GM12864 (cell line): Measurements from ENCODE around the gene AVL9.
"Not testable (repeated sequence)": the region's sequence is repeated elsewhere in the genome, so short reads cannot be mapped to it uniquely, and the experiment has no call there.

ENCODE experiments used
- DNase-seq: peaks from one replicate; pipeline ENCODE4 v3.0.0-alpha.2; 2011; ENCODE audit warnings: low read depth
- H3K4me3 ChIP-seq: 2 replicates; pipeline ENCODE4 v1.5.1; 2011; ENCODE audit warnings: mild to moderate bottlenecking, low read depth, low read length, control low read depth
- TF ChIP-seq, protein P1 (sequence below): IDR thresholded peaks from 2 replicates; pipeline ENCODE4 v1.5.1; 2011; ENCODE audit warnings: low read depth, mild to moderate bottlenecking, moderate library complexity, low read length, control low read depth, inconsistent platforms; ENCODE audit errors: missing control alignments

AVL9 gene

DNA sequence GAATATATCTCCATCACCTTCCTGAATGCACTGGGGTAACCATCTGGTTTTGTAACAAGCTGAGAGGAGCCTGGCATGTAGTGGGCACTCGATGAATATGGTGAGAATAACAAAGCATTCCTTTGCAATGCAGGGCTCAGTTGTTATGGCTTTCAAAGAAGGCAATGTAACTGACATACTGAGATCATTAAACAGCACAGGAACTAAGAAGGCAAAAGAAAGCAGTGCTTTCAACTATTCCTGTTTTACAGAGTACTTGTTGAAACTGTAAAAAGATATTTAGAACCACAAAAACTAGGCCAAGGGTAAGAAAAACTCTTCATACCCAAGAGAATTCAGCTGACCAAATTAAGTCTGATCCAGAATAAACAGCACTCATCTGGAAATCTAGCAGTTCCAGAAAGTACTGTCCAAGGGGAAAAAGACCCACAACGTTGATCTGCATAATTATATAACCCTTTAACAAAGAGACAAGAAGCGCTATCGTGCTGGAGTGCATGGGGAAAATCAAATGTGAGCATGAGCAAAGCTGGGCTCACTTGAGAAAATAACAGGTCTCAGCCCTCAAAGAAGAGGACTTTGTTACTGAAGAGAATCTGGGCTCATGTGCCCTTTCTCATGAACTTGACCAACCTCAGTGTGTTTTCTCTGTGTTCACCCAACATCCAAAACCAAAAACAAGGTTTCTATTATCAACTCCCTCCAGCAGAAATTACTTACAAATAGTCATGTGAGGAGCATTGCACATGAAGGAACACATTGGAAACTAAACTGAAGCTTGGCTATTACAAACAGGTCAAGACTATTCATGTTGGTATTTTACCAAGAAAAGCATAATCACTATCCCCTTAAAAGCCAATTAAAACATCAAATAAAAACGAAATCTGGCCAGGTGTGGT, 116.2 kb downstream of the AVL9 start:
- DNase-seq, result no peak
- TF ChIP-seq, protein P1, sequence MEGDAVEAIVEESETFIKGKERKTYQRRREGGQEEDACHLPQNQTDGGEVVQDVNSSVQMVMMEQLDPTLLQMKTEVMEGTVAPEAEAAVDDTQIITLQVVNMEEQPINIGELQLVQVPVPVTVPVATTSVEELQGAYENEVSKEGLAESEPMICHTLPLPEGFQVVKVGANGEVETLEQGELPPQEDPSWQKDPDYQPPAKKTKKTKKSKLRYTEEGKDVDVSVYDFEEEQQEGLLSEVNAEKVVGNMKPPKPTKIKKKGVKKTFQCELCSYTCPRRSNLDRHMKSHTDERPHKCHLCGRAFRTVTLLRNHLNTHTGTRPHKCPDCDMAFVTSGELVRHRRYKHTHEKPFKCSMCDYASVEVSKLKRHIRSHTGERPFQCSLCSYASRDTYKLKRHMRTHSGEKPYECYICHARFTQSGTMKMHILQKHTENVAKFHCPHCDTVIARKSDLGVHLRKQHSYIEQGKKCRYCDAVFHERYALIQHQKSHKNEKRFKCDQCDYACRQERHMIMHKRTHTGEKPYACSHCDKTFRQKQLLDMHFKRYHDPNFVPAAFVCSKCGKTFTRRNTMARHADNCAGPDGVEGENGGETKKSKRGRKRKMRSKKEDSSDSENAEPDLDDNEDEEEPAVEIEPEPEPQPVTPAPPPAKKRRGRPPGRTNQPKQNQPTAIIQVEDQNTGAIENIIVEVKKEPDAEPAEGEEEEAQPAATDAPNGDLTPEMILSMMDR, result no peak
- no peak overlapping the region for H3K4me3 ChIP-seq

DNA sequence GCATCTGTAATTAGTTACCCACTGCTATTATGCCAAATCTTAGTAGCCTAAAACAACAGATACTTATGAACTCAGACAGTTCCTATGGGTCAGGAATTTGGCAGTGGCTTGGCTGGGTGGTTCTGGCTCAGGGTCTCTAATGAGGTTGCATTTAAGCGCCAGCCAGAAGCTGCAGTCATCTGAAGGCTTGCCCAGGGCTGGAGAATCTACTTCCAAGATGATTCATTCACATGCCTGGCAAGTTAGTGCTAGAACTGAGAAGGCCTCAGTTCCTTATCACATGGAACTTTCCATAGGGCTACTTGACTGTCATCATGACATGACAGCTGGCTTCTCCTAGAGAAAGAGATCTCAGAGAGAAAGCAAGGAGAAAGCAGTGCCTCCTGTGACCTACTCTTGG, 121.3 kb downstream of the AVL9 start:
- TF ChIP-seq, protein P1, result no peak
- DNase-seq, result no peak
- H3K4me3 ChIP-seq, result no peak overlapping the region

DNA sequence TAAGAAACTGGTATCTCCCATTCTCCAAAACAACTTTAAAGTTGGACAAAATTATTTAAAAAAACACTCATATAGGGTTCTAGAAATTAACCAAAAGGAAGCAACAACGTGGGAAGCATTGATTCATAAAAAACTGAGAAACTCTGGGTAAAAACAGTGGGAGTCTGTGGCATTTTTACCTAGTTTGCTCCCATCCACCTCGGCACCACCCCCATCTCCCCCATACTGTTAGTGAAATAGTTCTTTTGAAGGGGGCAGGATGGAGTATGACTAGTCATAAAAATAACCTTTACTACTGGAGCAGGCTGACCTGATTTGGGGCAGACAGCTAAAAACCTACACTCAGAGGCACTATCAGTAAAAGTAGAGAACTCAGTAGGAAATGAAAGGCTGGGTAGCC, 123.2 kb downstream of the AVL9 start:
- TF ChIP-seq, protein P1, result no peak

DNA sequence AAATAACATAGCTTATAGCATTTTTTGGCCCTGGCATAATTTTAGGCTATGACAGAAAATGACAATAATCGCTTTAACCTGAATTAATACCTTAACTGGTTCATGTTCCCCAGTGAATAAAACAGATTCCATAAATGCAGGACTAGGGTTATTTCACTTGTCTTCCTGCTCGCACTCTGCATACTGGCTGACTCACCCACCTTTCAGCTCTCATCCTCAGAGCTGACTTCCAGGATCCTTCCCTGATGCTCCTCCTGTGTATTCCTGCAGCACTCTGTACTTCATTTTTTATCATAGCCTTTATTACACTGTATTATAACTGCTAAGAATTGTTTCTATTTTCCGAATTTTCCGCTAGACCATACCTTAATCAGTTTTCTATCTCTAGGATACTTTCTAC, 123.7 kb downstream of the AVL9 start:
- TF ChIP-seq, protein P1, result no peak

More for the DNA sequence above, 123.2 kb downstream of the AVL9 start:
- DNase-seq, result no peak
- no peak overlapping the region for H3K4me3 ChIP-seq

DNA sequence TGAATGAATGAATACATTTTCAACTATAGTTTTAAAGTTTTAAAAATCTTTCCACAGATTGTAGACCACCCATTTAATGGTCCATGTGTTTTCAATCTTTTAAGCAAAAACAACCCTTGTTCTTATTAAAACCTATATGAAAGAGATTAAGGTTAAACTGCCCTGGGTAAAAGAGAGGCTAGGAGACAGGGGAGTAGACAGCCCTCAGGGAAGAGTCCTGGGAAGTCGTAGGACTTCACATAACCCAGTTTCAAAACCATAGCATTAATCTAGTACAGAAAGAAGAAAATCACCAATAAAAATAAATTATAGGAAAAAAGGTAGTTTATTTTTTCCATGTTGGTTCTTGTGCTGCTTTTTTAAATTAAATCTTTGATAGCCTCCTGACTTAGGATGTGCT, 124.1 kb downstream of the AVL9 start:
- not testable (repeated sequence) for H3K4me3 ChIP-seq, DNase-seq

More for the DNA sequence above, 123.7 kb downstream of the AVL9 start:
- no peak overlapping the region for H3K4me3 ChIP-seq
- no peak for DNase-seq

DNA sequence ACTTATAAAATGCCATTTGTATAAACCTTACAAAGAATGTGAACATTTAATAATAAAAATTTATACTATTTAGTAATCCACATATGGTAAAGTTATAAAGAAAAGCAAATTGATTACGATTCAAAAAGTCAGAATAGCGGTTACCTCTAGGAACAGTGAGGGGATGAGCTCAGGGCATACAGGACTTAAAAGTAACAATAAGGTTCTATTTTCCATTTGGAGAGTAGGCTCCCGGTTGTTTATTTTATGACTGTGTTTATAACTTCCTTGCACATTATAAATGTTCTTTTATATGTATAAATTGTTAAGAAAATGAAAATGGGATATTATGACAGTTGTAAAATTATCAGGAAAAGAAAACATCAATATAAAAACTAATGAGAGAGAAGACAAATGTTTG, 135.7 kb downstream of the AVL9 start:
- TF ChIP-seq, protein P1, result no peak
- no peak for DNase-seq
- no peak overlapping the region for H3K4me3 ChIP-seq

DNA sequence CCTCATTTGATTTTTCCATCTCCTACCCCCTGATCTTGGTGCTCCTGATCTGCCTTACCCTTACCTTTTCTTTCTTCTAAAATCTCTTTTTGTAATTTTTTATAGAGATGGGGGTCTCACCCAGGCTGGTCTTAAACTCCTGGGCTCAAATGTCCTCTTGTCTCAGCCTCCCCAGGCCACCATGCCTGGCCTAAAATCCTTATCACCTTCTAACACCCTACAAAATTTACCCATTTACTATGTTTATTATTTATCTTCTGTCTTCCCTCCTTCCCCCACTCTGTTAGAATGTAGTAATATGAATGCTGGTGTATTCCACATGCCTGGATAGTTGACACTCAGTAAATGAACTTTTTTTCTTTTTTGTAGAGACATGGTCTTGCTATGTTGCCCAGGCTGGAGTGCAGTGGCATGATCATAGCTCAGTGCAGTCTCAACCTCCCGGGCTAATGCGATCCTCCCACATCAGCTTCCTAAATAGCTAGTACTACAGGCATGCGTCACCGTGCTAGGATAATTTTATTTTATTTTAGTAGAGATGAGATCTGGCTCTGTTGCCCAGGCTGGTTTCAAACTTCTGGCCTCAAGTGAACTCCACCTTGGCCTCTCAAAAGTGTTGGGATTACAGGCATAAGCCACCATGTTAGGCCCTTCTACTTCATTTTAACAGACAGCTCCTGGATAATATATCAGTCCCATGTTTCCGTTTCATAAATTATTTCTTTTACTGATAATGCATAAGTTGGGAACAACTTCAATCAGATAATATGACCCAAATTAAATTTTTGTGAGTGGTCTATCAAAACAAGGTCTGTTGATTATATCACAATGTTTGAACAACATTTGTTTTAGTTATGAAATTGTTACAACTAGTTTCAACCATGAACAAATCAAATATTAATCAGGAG, 136.6 kb downstream of the AVL9 start:
- not testable (repeated sequence) for H3K4me3 ChIP-seq, DNase-seq

DNA sequence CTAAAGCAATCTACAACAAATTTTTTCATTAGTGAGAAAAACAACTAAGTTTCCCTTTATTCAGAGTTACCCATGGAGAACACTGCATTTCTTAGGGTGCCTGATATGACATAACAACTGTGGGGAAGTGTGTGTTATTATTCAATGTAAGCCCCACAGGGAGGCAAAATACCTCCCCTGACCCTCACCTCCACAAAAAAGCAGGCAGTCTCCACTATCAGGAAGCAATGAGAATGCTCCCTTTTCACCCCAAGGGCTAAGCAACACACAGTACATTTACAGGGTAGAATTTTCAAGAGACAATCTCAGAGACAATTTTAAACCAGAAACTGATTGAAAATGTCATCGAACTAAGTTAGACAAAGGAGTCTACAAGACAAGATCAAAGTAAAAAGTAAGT, 138.2 kb downstream of the AVL9 start:
- not testable (repeated sequence) for H3K4me3 ChIP-seq, DNase-seq

DNA sequence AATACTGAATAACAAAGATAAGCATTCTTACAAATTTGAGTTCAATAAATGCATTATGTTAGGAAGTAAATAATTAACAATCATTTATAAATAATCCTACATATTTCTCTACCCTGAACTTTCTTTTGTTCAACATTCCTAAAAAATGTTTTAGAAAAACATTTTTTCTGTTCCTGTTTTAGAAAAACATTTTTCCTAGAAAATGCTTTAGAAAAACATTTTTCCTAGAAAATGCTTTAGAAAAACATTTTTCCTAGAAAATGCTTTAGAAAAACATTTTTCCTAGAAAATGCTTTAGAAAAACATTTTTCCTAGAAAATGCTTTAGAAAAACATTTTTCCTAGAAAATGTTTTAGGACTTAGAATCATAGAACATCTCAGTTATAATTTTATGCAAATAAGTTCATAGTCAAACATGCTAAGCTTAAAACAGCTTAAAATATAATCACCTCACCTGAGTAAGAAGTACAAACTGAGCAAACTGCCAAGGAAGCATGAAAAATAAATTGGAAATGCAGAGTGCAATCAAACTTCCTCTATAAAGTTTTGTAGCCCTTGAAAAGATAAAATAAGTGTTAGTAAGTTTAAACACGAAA, 139.6 kb downstream of the AVL9 start:
- not testable (repeated sequence) for H3K4me3 ChIP-seq, DNase-seq
